EL (cell line): ENCODE results near the gene AQP6.

Experiments
- DNase-seq: peaks from one replicate; pipeline ENCODE4 v3.0.0-alpha.2; 2016

AQP6 gene

GRCh38 chr12:49943625-49943960, 29.2 kb upstream of the AQP6 start:
- no peak for DNase-seq

- DNase-seq: no peak
Observed at GRCh38 chr12:49944046-49944445, 28.7 kb upstream of the AQP6 start.

- no peak for DNase-seq
Observed at GRCh38 chr12:49944718-49945117, 28.0 kb upstream of the AQP6 start.

- DNase-seq: peak; percentile 85
Observed at GRCh38 chr12:49945394-49946080, 27.2 kb upstream of the AQP6 start.

GRCh38 chr12:49946086-49946485, 26.7 kb upstream of the AQP6 start:
- no peak for DNase-seq

GRCh38 chr12:49946497-49946896, 26.2 kb upstream of the AQP6 start:
- DNase-seq: no peak

GRCh38 chr12:49947593-49948226, 25.0 kb upstream of the AQP6 start:
- DNase-seq: no peak

GRCh38 chr12:49948866-49949845, 23.6 kb upstream of the AQP6 start:
- no peak for DNase-seq

- no peak for DNase-seq
Observed at GRCh38 chr12:49949866-49950265, 22.9 kb upstream of the AQP6 start.

- DNase-seq: no peak
Observed at GRCh38 chr12:49950273-49951251, 22.2 kb upstream of the AQP6 start, which contains the start of gene AQP2. AQP2 (plus strand) TSS chr12:49950737; CDS start chr12:49950831, 94 bp downstream.

GRCh38 chr12:49951411-49952240, 21.1 kb upstream of the AQP6 start:
- no peak for DNase-seq

GRCh38 chr12:49952391-49953055, 20.2 kb upstream of the AQP6 start:
- no peak for DNase-seq

GRCh38 chr12:49953151-49953550, 19.6 kb upstream of the AQP6 start:
- DNase-seq: no peak

GRCh38 chr12:49953961-49954846, 18.5 kb upstream of the AQP6 start:
- DNase-seq: no peak

- DNase-seq: no peak
Observed at GRCh38 chr12:49954863-49955830, 17.6 kb upstream of the AQP6 start.

GRCh38 chr12:49955899-49956662, 16.7 kb upstream of the AQP6 start:
- DNase-seq: no peak
